NCI-H460 (cell line): ENCODE data around the gene CD200R1. TPM values are rescaled to one million over a fixed set of nuclear protein-coding genes. Genes with fewer than 3 reads are reported as not detected.
"Not testable (repeated sequence)": the region's sequence is repeated elsewhere in the genome, so short reads cannot be mapped to it uniquely, and the experiment has no call there.

Source experiments
- DNase-seq: peaks from one replicate; pipeline ENCODE4 v3.0.0-alpha.2; 2016; ENCODE audit warnings: low read depth; ENCODE audit errors: extremely low read depth
- total RNA-seq: library from RNA; depleted of rRNA; stranded (reverse); fragments of >200 nt; shearing (Covaris generic); gene quantifications from 2 replicates; pipeline ENCODE4 v1.2.3, GENCODE V29; 2014

CD200R1 gene
- total RNA-seq, 1 experiment from 2014 or later: not detected

- no peak for DNase-seq
Measured at GRCh38 chr3:112976001-112976400, 1.1 kb upstream of the CD200R1 start.

GRCh38 chr3:112974178-112974517 lies 755 bp downstream of the CD200R1 start:
- DNase-seq: no peak

DNA sequence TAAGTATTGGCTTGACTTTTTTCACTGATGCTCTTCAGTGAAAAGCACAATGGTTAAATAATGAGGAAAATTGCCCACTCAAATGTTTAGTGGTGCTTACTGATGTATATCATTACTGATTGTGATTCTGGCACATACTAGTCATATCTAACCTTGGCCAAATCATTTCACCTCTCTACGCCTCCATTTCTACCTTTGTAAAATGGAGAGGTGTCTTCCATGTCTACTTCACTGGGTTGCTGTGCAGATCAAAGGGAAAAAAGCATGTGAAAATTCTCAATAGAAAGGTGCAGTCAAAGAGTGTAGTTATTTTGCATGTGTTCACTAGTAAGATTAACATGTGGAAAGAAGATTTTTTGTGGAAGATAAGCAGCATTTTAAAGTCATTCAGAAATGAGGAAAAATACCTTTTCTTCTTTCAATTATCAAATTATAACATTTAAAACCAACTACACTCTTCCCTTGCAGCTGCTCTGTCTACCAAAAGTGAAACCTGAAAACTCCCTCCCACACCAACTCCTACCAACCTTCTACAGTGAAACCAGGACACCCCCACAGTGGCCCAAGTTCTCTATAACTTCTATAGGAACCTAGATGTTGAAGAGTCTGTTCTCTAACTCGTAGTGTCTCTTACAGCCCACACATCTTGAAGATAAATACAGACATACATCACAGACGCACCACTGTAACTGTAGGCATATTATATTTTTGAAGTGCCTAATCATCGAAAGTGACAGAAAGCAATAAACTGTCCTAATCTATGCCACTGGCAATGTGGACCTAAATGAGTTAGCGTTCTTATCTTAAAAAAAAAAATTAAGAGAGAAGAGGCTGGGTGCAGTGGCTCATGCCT lies 1.4 kb downstream of the CD200R1 start:
- DNase-seq: no peak

DNA sequence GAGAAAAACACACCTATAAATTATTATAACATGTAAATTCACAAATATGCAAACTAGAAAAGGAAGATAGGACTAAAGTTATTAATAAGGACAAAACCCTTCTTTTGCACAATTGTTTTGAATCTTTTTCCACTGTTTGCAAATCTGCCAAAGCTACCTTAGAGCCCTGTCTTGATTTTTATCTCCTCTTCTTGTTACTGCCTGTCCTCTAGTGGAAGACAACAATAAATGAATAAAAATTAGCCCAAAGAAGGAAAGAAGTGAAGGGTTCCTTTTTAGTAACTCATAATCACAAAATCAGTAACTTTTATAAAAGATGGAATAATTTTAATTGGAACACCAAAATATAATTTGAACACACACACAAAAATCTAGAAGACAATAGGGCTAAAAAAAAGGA lies 2.7 kb downstream of the CD200R1 start:
- no peak for DNase-seq

- no peak for DNase-seq
Measured at GRCh38 chr3:112967828-112968227, 7.1 kb downstream of the CD200R1 start.

- DNase-seq: no peak
Measured at GRCh38 chr3:112967425-112967824, 7.5 kb downstream of the CD200R1 start.

GRCh38 chr3:112966633-112967032 lies 8.3 kb downstream of the CD200R1 start:
- no peak for DNase-seq

DNA sequence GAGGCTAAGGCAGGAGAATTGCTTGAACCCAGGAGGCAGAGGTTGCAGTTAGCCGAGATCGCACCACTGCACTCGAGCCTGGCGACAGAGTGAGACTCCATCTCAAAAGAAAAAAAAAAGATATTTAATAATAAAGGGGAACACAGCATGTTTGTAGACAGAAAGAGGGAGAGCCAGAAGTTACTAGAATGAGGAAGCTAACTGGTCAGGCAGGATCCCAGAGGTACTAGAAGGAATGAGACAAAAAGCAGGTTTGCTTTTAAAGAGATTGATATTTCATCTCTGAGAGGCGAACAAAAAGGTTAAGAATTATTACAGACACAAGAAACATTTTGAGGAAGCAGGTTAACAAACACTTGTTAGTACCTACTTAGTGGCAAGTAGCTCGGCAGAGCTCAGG lies 9.2 kb downstream of the CD200R1 start:
- no peak for DNase-seq

- DNase-seq: no peak
Measured at GRCh38 chr3:112963683-112964082, 11.2 kb downstream of the CD200R1 start.

- no peak for DNase-seq
Measured at GRCh38 chr3:112958811-112959560, 15.9 kb downstream of the CD200R1 start.

- DNase-seq: no peak
Measured at GRCh38 chr3:112956351-112956750, 18.6 kb downstream of the CD200R1 start.

DNA sequence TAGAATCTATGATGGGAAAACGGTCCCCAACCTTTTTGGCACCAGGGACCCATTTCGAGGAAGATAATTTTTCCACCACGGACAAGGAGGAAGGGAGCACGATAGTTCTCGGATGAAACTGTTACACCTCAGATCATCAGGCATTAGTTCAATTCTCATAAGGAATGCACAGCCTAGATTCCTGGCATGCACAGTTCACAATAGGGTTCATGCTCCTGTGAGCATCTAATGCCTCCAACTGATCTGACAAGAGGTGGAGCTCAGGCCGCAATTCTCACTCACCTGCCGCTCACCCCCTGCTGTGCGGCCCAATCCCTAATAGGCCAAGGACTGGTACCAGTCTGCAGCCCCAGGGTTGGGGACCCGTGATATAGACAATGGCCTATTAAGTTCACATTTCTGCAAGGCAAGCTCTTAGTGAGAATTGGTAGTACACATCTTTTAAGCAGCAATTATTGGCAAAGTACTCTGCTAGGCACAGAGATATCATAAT lies 26.5 kb downstream of the CD200R1 start:
- DNase-seq: no peak

- DNase-seq: no peak
Measured at GRCh38 chr3:112931736-112932521, 43.0 kb downstream of the CD200R1 start.

- DNase-seq: no peak
Measured at GRCh38 chr3:112930771-112931170, 44.1 kb downstream of the CD200R1 start.

- no peak for DNase-seq
Measured at GRCh38 chr3:112925969-112926368, 48.9 kb downstream of the CD200R1 start.

GRCh38 chr3:112925560-112925959 lies 49.3 kb downstream of the CD200R1 start:
- DNase-seq: no peak

GRCh38 chr3:112919541-112919940 lies 55.4 kb downstream of the CD200R1 start:
- not testable (repeated sequence) for DNase-seq

GRCh38 chr3:112908252-112908651 lies 66.7 kb downstream of the CD200R1 start:
- no peak for DNase-seq

DNA sequence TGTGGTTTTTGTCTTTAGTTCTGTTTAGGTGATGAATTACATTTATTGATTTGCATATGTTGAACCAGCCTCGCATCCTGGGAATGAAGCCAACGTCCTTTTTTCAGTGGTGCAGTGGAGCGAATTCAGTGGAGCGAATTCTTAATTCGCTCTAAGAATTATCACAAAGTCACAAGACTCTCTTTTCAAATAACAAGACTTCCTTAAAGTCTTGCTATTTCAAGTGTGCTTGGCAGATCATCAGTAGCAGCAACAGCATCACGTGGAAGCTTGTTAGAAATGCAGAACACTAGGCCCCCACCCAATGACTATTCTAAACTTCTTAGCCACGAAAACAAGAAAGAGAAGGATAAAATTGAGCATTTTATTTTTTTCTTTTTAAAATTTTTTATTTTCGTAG lies 70.1 kb downstream of the CD200R1 start:
- DNase-seq: no peak

DNA sequence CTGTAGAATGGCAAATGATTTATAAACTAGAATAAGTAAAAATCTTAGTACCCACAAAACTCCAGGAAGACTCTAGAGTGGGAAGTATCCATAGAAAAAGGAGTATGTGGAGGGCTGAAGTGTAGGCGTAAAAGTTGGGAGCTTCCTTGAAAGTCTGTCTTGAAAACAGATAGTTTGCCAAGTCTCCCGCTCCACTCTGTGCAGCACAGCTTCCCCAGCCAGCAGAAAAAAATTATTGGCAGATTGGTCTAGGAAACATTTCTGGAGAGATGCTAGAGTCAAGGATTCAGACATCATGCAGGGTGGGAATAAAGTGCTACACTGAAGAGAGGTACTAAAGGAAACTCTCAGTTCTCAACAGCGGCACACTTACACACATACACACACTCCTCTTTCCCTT lies 74.8 kb downstream of the CD200R1 start:
- DNase-seq: no peak

GRCh38 chr3:112897791-112898190 lies 77.1 kb downstream of the CD200R1 start:
- DNase-seq: no peak
